AG09319 (cell line): ENCODE results near the gene ARHGEF4.

ENCODE experiments used
- DNase-seq: peaks from one replicate; pipeline ENCODE4 v3.0.0-alpha.2; 2010; ENCODE audit warnings: low read depth; ENCODE audit errors: extremely low read depth
- CTCF ChIP-seq: IDR thresholded peaks from 2 replicates; pipeline ENCODE4 v1.5.1; 2011; ENCODE audit warnings: low read depth, mild to moderate bottlenecking, inconsistent platforms, low read length, moderate library complexity

Gene ARHGEF4

GRCh38 chr2:130829015-130829414 is 7.7 kb upstream of the ARHGEF4 start:
- TF ChIP-seq CTCF: no peak
- DNase-seq: no peak

- TF ChIP-seq CTCF: no peak
- no peak for DNase-seq
Observed at GRCh38 chr2:130830538-130830937, 6.2 kb upstream of the ARHGEF4 start.

- no peak for DNase-seq
Observed at GRCh38 chr2:130831356-130831755, 5.4 kb upstream of the ARHGEF4 start.

GRCh38 chr2:130832296-130832940 is 4.3 kb upstream of the ARHGEF4 start:
- DNase-seq: no peak
- TF ChIP-seq CTCF: no peak

More at GRCh38 chr2:130831356-130831755, 5.4 kb upstream of the ARHGEF4 start:
- TF ChIP-seq CTCF: no peak

- TF ChIP-seq CTCF: no peak
- no peak for DNase-seq
Observed at GRCh38 chr2:130834091-130834930, 2.4 kb upstream of the ARHGEF4 start.

GRCh38 chr2:130834931-130835765 is 1.6 kb upstream of the ARHGEF4 start:
- TF ChIP-seq CTCF: no peak
- DNase-seq: no peak

- TF ChIP-seq CTCF: no peak
Observed at GRCh38 chr2:130835766-130836015, 1.0 kb upstream of the ARHGEF4 start.

More at GRCh38 chr2:130835766-130836015, 1.0 kb upstream of the ARHGEF4 start:
- DNase-seq: no peak
